Brain microvascular endothelial cell (primary cell): ENCODE measurements around the gene CDS1.

Experiments used
- DNase-seq: peaks from one replicate; pipeline ENCODE4 v3.0.0-alpha.2; 2020
- H3K27ac ChIP-seq: fragments of 250-450 bp; sonication (Bioruptor Pico); 2 replicates; pipeline ENCODE4 v1.5.1; 2020; ENCODE audit warnings: mild to moderate bottlenecking, moderate library complexity
- H3K27me3 ChIP-seq: fragments of 250-450 bp; sonication (Bioruptor Pico); replicated peaks from 2 replicates; pipeline ENCODE4 v1.5.1; 2020; ENCODE audit warnings: mild to moderate bottlenecking
- H3K36me3 ChIP-seq: fragments of 250-450 bp; sonication (Bioruptor Pico); replicated peaks from 2 replicates; pipeline ENCODE4 v1.5.1; 2020; ENCODE audit warnings: mild to moderate bottlenecking
- H3K4me3 ChIP-seq: 2 replicates; pipeline ENCODE4 v1.5.1; 2011; ENCODE audit warnings: low read depth, mild to moderate bottlenecking, control low read depth, low read length, moderate library complexity
- CTCF ChIP-seq: IDR thresholded peaks from 2 replicates; pipeline ENCODE4 v1.5.1; 2011; ENCODE audit warnings: low read depth, mild to moderate bottlenecking, moderate library complexity, low read length, control low read depth, inconsistent platforms; ENCODE audit errors: missing control alignments
- in situ Hi-C: cut with HindIII; loops from 2 replicates; pipeline ENCODE4 v1.10.0; 2017; ENCODE audit warnings: low sequenced_read_pairs, low pct_ligation_motif_present

The CDS1 gene

GRCh38 chr4:84614891-84615290 is 32.0 kb downstream of the CDS1 start:
- in situ Hi-C loops, result no loop called here
- Histone ChIP-seq H3K4me3 (no peak overlapping the region), H3K36me3 (no peaks in the 10 kb centered on the region), H3K27ac (no peak overlapping the region), H3K27me3 (no peaks in the 10 kb centered on the region)
- no peak for DNase-seq
- no peak for TF ChIP-seq CTCF

GRCh38 chr4:84615355-84615754 is 32.4 kb downstream of the CDS1 start:
- Histone ChIP-seq H3K4me3 (no peak overlapping the region), H3K27ac (no peak overlapping the region), H3K27me3 (no peaks in the 10 kb centered on the region), H3K36me3 (no peaks in the 10 kb centered on the region)
- in situ Hi-C loops, result no loop called here
- DNase-seq, result no peak
- TF ChIP-seq CTCF, result no peak

- in situ Hi-C loops, result no loop called here
- H3K27me3 ChIP-seq, result no peaks in the 10 kb centered on the region
- DNase-seq, result no peak
- no peak for TF ChIP-seq CTCF
- no peaks in the 10 kb centered on the region for H3K36me3 ChIP-seq
- H3K4me3 ChIP-seq, result no peak overlapping the region
- H3K27ac ChIP-seq, result no peak overlapping the region
Measured at GRCh38 chr4:84622959-84623358, 40.0 kb downstream of the CDS1 start.

GRCh38 chr4:84623661-84624060 is 40.7 kb downstream of the CDS1 start:
- no peak overlapping the region for H3K27ac ChIP-seq
- no peak for DNase-seq
- no peak for TF ChIP-seq CTCF
- no peaks in the 10 kb centered on the region for H3K27me3 ChIP-seq
- no peak overlapping the region for H3K4me3 ChIP-seq
- in situ Hi-C loops, result no loop called here
- H3K36me3 ChIP-seq, result no peaks in the 10 kb centered on the region

- no peak for DNase-seq
- H3K27ac ChIP-seq, result no peak overlapping the region
- H3K36me3 ChIP-seq, result no peaks in the 10 kb centered on the region
- in situ Hi-C loops, result no loop called here
- H3K4me3 ChIP-seq, result no peak overlapping the region
- no peaks in the 10 kb centered on the region for H3K27me3 ChIP-seq
- no peak for TF ChIP-seq CTCF
Measured at GRCh38 chr4:84626673-84627072, 43.7 kb downstream of the CDS1 start.

- H3K36me3 ChIP-seq, result no peaks in the 10 kb centered on the region
- H3K4me3 ChIP-seq, result no peak overlapping the region
- in situ Hi-C loops, result no loop called here
- H3K27ac ChIP-seq, result peak overlapping the region; percentile 12
- no peaks in the 10 kb centered on the region for H3K27me3 ChIP-seq
- no peak for DNase-seq
- TF ChIP-seq CTCF, result no peak
Measured at GRCh38 chr4:84631573-84631972, 48.6 kb downstream of the CDS1 start.
